HFFc6 (cell line): ENCODE measurements around the gene MTG1. TPM values are rescaled to one million over a fixed set of nuclear protein-coding genes. Genes with fewer than 3 reads are reported as not detected.

ENCODE experiments used
- DNase-seq: peaks from one replicate; pipeline ENCODE4 v3.0.0-alpha.2; 2018
- H3K27ac Mint-ChIP-seq: 2 replicates; pipeline ENCODE4 v1.8.0; 2020; ENCODE audit warnings: mild to moderate bottlenecking, mixed read lengths
- H3K27me3 Mint-ChIP-seq: 2 replicates; pipeline ENCODE4 v1.8.0; 2021; ENCODE audit warnings: mild to moderate bottlenecking, moderate library complexity, mixed read lengths; ENCODE audit not compliant: insufficient read depth
- H3K36me3 Mint-ChIP-seq: 2 replicates; pipeline ENCODE4 v1.8.0; 2021; ENCODE audit warnings: low read depth, mixed read lengths
- H3K4me1 Mint-ChIP-seq: 2 replicates; pipeline ENCODE4 v1.8.0; 2020; ENCODE audit warnings: low read depth, mixed read lengths
- H3K4me3 Mint-ChIP-seq: 2 replicates; pipeline ENCODE4 v1.8.0; 2020; ENCODE audit warnings: mild to moderate bottlenecking, moderate library complexity, mixed read lengths
- H3K9me3 Mint-ChIP-seq: 2 replicates; pipeline ENCODE4 v1.8.0; 2020; ENCODE audit warnings: mild to moderate bottlenecking, mixed read lengths
- total RNA-seq, 6 experiments: library from RNA; stranded (reverse); fragmentation: NEBNext Ultra II Directional; extraction: Animal tissue kit (Norgen Biotek cat#: 25700); gene quantifications; 2 replicates in 1 of 6; 3 replicates in 5 of 6; pipeline ENCODE4 v1.2.3, GENCODE V29; 2021
- TF ChIP-seq, protein P1 (sequence below): fragments of 200-600 bp; sonication (generic); IDR thresholded peaks from 2 replicates; pipeline ENCODE4 v1.5.0; 2021; ENCODE audit warnings: antibody characterized with exemption, mild to moderate bottlenecking

The MTG1 gene
- total RNA-seq, 6 experiments from 2014 or later = 23.7 to 33.0 (median 26.6) TPM

DNA sequence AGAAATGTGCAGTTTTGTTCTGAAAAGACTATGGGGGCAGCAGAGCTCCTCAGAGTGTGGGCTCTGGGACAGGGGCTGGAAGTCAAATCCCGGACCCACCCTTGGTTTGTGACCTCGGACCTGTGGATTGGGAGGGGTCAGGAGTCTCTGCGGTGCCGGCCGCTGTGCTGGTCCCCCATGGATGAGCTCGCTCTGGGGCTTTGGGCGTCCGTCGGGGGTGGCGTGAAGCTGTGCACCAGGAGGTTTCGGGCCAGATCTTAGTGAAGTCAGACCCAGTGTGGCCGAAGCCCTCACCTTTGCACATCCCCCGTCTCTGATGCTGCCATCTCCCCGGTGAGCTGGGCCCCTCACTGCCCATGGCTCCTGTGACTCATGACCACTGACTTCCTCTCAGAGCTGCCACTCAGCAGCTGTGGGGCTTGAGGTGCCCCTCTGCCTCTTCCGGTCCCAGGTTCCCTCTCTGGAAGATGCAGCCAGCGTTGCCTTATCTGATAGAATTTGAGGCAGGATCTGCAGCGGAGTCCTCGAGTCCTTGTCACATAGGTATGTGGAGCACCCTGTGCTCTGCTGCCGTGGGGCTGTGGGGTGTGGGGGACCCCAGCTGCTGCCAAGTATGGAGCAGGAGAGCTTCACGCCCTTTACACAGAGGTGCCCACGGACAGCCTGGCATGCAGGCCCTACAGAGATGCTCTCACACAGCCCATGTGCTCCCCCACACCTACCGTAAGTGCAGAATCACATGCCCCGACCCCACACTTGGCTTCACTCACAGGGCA lies 48.4 kb downstream of the MTG1 start:
- DNase-seq = no peak
- TF ChIP-seq, protein P1, sequence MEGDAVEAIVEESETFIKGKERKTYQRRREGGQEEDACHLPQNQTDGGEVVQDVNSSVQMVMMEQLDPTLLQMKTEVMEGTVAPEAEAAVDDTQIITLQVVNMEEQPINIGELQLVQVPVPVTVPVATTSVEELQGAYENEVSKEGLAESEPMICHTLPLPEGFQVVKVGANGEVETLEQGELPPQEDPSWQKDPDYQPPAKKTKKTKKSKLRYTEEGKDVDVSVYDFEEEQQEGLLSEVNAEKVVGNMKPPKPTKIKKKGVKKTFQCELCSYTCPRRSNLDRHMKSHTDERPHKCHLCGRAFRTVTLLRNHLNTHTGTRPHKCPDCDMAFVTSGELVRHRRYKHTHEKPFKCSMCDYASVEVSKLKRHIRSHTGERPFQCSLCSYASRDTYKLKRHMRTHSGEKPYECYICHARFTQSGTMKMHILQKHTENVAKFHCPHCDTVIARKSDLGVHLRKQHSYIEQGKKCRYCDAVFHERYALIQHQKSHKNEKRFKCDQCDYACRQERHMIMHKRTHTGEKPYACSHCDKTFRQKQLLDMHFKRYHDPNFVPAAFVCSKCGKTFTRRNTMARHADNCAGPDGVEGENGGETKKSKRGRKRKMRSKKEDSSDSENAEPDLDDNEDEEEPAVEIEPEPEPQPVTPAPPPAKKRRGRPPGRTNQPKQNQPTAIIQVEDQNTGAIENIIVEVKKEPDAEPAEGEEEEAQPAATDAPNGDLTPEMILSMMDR = no peak
- Mint-ChIP-seq H3K27me3 (peaks cover 6% of the 10 kb centered on the region; the same call in 1 of the 2 replicates), H3K27ac (no peak overlapping the region), H3K9me3 (peaks cover 27% of the 10 kb centered on the region), H3K4me1 (no peaks in the 10 kb centered on the region; the same call in 1 of the 2 replicates), H3K4me3 (no peak overlapping the region), H3K36me3 (peaks cover 23% of the 10 kb centered on the region)

DNA sequence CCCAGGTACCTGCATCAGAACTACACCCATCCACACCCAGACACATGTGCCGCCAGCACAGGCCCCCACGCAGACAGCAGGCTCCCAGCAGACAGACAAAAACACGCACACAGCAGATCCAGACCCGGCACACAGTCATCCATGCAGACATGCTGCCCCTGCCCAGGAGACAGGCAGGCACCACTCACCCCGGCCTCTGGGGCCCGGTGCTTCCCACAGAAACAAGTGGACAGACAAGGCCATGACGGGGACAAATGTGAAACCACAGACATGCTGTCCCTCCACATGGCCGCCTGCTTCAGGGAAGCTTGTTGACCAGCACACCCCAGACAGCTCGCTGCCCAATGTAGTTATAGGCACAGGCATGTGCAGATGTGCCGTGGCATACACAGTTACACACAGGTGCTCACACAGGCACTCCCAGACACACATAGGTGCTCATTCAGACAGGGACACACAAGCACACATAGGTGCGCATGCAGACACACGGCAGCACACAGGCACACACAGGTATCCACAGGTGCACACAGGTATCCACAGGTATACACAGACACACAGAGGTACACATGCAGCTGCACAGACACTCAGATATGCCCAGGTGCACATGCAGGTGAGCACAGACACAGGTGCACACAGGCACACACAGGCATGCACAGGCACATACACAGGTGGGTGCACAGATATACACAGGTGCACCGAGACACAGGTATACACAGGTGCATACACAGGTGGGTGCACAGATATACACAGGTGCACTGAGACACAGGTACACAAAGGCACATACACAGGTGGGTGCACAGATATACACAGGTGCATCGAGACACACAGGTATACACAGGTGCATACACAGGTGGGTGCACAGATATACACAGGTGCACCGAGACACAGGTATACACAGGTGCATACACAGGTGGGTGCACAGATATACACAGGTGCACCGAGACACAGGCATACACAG lies 49.3 kb downstream of the MTG1 start:
- H3K27me3 Mint-ChIP-seq = peaks cover 6% of the 10 kb centered on the region; the same call in 1 of the 2 replicates
- H3K27ac Mint-ChIP-seq = no peak overlapping the region
- TF ChIP-seq, protein P1 = no peak
- H3K36me3 Mint-ChIP-seq = peaks cover 31% of the 10 kb centered on the region
- no peaks in the 10 kb centered on the region; the same call in 1 of the 2 replicates for H3K4me1 Mint-ChIP-seq
- no peak overlapping the region for H3K4me3 Mint-ChIP-seq
- no peak for DNase-seq
- H3K9me3 Mint-ChIP-seq = peaks cover 36% of the 10 kb centered on the region

DNA sequence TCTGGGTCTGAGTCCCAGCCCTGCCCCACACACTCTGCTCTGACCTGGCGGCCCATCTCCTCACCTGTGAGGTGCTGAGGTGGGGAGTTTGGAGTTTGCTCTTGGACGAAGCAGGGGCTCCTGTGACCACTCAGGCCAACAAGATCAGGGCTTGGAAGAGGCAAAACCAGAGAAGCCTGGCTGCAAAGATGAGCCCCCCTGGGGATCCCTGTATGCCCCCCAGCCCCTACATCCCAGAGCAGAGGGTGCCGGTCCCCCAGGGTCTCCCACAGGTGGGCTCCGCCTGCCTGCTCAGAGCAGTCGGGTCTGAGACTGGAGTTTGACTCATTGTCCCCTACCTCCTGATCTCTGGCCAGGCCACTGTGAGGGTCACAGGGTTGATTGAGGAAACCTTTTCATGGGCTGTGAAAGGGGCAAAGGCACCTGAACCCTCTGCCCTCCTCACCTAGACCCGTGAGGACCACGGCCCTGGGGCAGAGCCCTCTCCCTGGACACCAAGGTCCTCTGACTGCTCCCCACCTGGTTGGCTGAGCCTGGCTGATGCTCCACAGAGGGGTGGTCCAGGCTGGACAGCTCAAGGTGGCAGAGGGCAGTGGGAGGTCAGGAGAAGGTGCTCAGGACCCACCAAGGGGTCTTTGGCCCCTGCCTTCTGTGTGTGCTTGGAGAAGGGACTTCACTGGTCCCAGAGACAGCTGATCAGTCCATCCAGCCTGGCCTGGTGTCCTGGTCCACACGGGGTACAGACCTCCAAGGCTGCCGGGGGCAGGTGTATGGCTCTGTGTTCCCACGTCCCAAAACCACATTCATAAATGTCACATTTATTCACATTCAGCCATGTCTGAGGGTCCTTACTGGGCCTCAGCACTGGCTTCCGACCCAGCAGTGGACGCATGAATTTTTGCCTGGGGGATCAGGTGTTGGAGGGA lies 50.6 kb downstream of the MTG1 start:
- DNase-seq = no peak
- Mint-ChIP-seq H3K36me3 (peaks cover 43% of the 10 kb centered on the region), H3K4me3 (no peak overlapping the region), H3K4me1 (no peaks in the 10 kb centered on the region), H3K27ac (no peak overlapping the region), H3K27me3 (peaks cover 6% of the 10 kb centered on the region; the same call in 1 of the 2 replicates), H3K9me3 (peaks cover 48% of the 10 kb centered on the region)
- TF ChIP-seq, protein P1 = no peak

DNA sequence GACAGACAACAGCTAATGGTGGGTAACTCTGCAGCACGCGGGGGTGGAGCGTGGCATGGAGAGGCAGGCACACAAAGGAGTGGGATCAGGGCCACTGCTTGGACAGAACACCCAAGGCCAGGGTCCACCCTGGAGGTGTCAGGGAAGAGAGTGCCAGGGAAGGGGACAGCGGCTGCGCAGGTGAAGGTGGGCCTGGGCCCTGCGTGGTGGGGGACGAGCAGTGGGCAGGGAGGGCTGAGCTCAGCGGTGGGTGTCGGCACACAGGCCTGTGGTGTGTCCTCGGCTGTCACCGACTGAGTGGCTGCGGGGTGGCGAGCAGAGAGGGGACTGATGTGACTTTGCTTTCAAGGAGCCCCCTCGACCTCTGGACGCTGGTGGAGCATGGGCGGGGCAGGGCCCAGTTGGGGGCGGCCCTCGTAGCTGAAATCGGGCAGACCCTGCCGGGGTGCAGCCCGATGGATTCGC lies 51.3 kb downstream of the MTG1 start:
- TF ChIP-seq, protein P1 = no peak
- no peak for DNase-seq
- Mint-ChIP-seq H3K9me3 (peaks cover 48% of the 10 kb centered on the region), H3K27ac (no peak overlapping the region), H3K27me3 (peaks cover 6% of the 10 kb centered on the region; the same call in 1 of the 2 replicates), H3K4me3 (no peak overlapping the region), H3K4me1 (no peaks in the 10 kb centered on the region), H3K36me3 (peaks cover 43% of the 10 kb centered on the region)
